HG02885 (cell line): ENCODE data around the gene PTPRS.
A peak's percentile ranks its signal among the peaks of the same experiment; 100 is the strongest.
"Not testable (repeated sequence)": the region's sequence is repeated elsewhere in the genome, so short reads cannot be mapped to it uniquely, and the experiment has no call there.

Experiments used
- ATAC-seq: cut with Tn5 transposase; IDR thresholded peaks from one replicate; pipeline ENCODE4 v1.9.1; 2021; ENCODE audit warnings: mild to moderate bottlenecking; ENCODE audit not compliant: unreplicated experiment, poor library complexity

Gene PTPRS

GRCh38 chr19:5340637-5341447 is at the start of gene PTPRS:
Gene PTPRS (minus strand): TSS chr19:5340812. CDS start chr19:5286140, 54,672 bp downstream.
- peak; percentile 72 for ATAC-seq

- no peak for ATAC-seq
Observed at GRCh38 chr19:5389353-5389752, 48.7 kb upstream of the PTPRS start.

GRCh38 chr19:5387472-5387871 is 46.9 kb upstream of the PTPRS start:
- no peak for ATAC-seq

GRCh38 chr19:5386841-5387240 is 46.2 kb upstream of the PTPRS start:
- no peak for ATAC-seq

- not testable (repeated sequence) for ATAC-seq
Observed at GRCh38 chr19:5381197-5381596, 40.6 kb upstream of the PTPRS start.

GRCh38 chr19:5380215-5380919 is 39.8 kb upstream of the PTPRS start:
- ATAC-seq, result no peak

- no peak for ATAC-seq
Observed at GRCh38 chr19:5376928-5377327, 36.3 kb upstream of the PTPRS start.

- no peak for ATAC-seq
Observed at GRCh38 chr19:5372572-5373200, 32.1 kb upstream of the PTPRS start.

GRCh38 chr19:5369962-5370367 is 29.4 kb upstream of the PTPRS start:
- ATAC-seq, result no peak

- no peak for ATAC-seq
Observed at GRCh38 chr19:5369304-5369703, 28.7 kb upstream of the PTPRS start.

GRCh38 chr19:5367530-5368133 is 27.0 kb upstream of the PTPRS start:
- ATAC-seq, result no peak

- no peak for ATAC-seq
Observed at GRCh38 chr19:5365905-5366304, 25.3 kb upstream of the PTPRS start.

- ATAC-seq, result no peak
Observed at GRCh38 chr19:5364674-5365073, 24.1 kb upstream of the PTPRS start.

GRCh38 chr19:5361839-5362238 is 21.2 kb upstream of the PTPRS start:
- not testable (repeated sequence) for ATAC-seq

GRCh38 chr19:5361407-5361806 is 20.8 kb upstream of the PTPRS start:
- no peak for ATAC-seq

- ATAC-seq, result no peak
Observed at GRCh38 chr19:5360003-5360780, 19.6 kb upstream of the PTPRS start.

- no peak for ATAC-seq
Observed at GRCh38 chr19:5358173-5358800, 17.7 kb upstream of the PTPRS start.

GRCh38 chr19:5357584-5357983 is 17.0 kb upstream of the PTPRS start:
- ATAC-seq, result no peak

- no peak for ATAC-seq
Observed at GRCh38 chr19:5356918-5357317, 16.3 kb upstream of the PTPRS start.

- ATAC-seq, result no peak
Observed at GRCh38 chr19:5356428-5356827, 15.8 kb upstream of the PTPRS start.
